ENCODE measurements around the gene ADAP1.

ADAP1 gene

GRCh38 chr7:867406-868188 is 86.9 kb downstream of the ADAP1 start:
- H3K27ac ChIP-seq: no peak overlapping the region
- no peaks in the 10 kb centered on the region for H3K4me1 ChIP-seq (ENCODE audit: control insufficient read depth in 1 of 2, insufficient read depth in 1 of 2, low read depth in 1 of 2, low read length in 1 of 2)
- no peaks in the 10 kb centered on the region for H3K36me3 ChIP-seq
- H3K27me3 ChIP-seq: no peaks in the 10 kb centered on the region
- no peaks in the 10 kb centered on the region for H3K9me3 ChIP-seq
- H3K4me3 ChIP-seq (ENCODE audit: low read depth in 1 of 2, low read length in 1 of 2): no peak overlapping the region
- TF ChIP-seq, protein P1, sequence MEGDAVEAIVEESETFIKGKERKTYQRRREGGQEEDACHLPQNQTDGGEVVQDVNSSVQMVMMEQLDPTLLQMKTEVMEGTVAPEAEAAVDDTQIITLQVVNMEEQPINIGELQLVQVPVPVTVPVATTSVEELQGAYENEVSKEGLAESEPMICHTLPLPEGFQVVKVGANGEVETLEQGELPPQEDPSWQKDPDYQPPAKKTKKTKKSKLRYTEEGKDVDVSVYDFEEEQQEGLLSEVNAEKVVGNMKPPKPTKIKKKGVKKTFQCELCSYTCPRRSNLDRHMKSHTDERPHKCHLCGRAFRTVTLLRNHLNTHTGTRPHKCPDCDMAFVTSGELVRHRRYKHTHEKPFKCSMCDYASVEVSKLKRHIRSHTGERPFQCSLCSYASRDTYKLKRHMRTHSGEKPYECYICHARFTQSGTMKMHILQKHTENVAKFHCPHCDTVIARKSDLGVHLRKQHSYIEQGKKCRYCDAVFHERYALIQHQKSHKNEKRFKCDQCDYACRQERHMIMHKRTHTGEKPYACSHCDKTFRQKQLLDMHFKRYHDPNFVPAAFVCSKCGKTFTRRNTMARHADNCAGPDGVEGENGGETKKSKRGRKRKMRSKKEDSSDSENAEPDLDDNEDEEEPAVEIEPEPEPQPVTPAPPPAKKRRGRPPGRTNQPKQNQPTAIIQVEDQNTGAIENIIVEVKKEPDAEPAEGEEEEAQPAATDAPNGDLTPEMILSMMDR (IDR thresholded peaks at IDR 0.05): no peak

- Histone ChIP-seq H3K4me3 (ENCODE audit: low read depth in 1 of 2, low read length in 1 of 2) (no peak overlapping the region), H3K36me3 (no peaks in the 10 kb centered on the region), H3K27ac (no peak overlapping the region), H3K9me3 (no peaks in the 10 kb centered on the region), H3K27me3 (no peaks in the 10 kb centered on the region), H3K4me1 (ENCODE audit: control insufficient read depth in 1 of 2, insufficient read depth in 1 of 2, low read depth in 1 of 2, low read length in 1 of 2) (no peaks in the 10 kb centered on the region)
- TF ChIP-seq, protein P1 (IDR thresholded peaks at IDR 0.05): no peak
Measured at GRCh38 chr7:867001-867405, 87.5 kb downstream of the ADAP1 start.

DNA sequence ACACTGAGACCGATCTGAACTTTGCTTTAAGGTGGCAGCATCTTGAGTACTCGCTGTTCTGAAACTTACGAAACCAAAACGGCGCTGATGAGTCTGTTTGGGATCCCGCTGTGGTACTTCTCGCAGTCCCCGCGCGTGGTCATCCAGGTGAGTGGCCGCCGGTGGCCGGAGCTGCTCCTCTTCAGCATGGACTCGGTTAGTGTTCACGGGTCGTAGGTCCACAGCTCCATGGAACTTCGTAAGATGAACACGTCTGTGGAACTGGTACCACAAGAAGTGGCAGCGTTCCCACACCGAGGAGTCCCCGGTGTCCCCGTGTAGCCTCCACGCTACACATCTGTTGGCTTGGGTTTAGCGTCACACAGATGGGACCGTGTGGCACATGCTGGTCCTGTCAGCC is 88.6 kb downstream of the ADAP1 start:
- Histone ChIP-seq H3K4me1 (ENCODE audit: control insufficient read depth in 1 of 2, insufficient read depth in 1 of 2, low read depth in 1 of 2, low read length in 1 of 2) (no peaks in the 10 kb centered on the region), H3K27ac (no peak overlapping the region), H3K4me3 (ENCODE audit: low read depth in 1 of 2, low read length in 1 of 2) (no peak overlapping the region), H3K36me3 (no peaks in the 10 kb centered on the region), H3K9me3 (no peaks in the 10 kb centered on the region), H3K27me3 (no peaks in the 10 kb centered on the region)
- TF ChIP-seq, protein P1 (IDR thresholded peaks at IDR 0.05): no peak

GRCh38 chr7:863106-863505 is 91.4 kb downstream of the ADAP1 start:
- no peaks in the 10 kb centered on the region for H3K4me1 ChIP-seq (ENCODE audit: control insufficient read depth in 1 of 2, insufficient read depth in 1 of 2, low read depth in 1 of 2, low read length in 1 of 2)
- H3K36me3 ChIP-seq: no peaks in the 10 kb centered on the region
- TF ChIP-seq, protein P1 (IDR thresholded peaks at IDR 0.05): no peak

GRCh38 chr7:862157-862556 is 92.3 kb downstream of the ADAP1 start:
- no peak overlapping the region for H3K27ac ChIP-seq
- TF ChIP-seq, protein P1 (IDR thresholded peaks at IDR 0.05): no peak
- no peaks in the 10 kb centered on the region for H3K9me3 ChIP-seq
- no peaks in the 10 kb centered on the region for H3K4me1 ChIP-seq (ENCODE audit: control insufficient read depth in 1 of 2, insufficient read depth in 1 of 2, low read depth in 1 of 2, low read length in 1 of 2)
- no peak overlapping the region for H3K4me3 ChIP-seq (ENCODE audit: low read depth in 1 of 2, low read length in 1 of 2)
- H3K27me3 ChIP-seq: no peaks in the 10 kb centered on the region
- H3K36me3 ChIP-seq: no peaks in the 10 kb centered on the region

More at GRCh38 chr7:863106-863505, 91.4 kb downstream of the ADAP1 start:
- no peak overlapping the region for H3K4me3 ChIP-seq (ENCODE audit: low read depth in 1 of 2, low read length in 1 of 2)
- H3K9me3 ChIP-seq: no peaks in the 10 kb centered on the region
- no peak overlapping the region for H3K27ac ChIP-seq
- H3K27me3 ChIP-seq: no peaks in the 10 kb centered on the region
